HTR-8/SVneo (cell line): ENCODE results near the gene GTSE1.

Experiments
- DNase-seq: peaks from one replicate; pipeline ENCODE4 v3.0.0; 2011; ENCODE audit warnings: low spot score, mixed read lengths; ENCODE audit not compliant: insufficient read length
- FAIRE-seq: peaks from 2 replicates; lab custom pipeline; 2011; peaks lifted over from hg19 to GRCh38; lab: Jason Lieb, UNC

GTSE1 gene

DNA sequence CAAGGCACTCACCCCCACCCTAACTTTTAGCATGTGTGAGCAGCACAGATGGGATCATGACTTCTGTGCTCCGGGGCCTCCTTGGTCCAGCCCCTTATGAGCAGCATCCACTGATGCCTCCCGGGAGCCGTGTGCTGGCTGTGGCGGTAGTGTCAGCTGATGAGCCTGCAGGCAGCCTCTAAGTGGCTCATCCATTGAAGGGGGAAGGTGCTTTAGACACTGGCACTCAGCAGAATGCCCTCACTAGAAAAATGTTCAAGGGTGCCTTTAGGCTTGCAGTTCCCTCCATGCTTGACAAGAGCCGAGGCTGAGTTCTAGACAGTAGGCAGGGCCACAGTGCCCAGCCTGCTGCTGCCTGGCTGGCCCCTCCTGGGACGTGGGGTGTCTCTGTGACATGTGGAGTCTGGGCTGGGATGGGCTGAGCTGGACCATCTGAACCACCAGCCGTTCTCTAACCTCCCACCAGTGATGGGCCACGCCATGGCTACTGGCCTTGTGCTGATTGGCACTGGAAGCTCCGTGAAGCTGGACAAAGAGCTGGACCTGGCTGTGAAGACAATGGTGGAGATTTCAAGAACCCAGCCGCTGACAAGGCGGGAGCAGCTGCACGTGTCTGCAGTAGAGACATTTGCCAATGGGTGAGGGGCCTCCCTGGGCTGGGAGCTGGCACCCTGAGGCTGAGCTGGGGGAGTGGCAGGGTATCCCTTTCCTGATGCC lies 23.1 kb upstream of the GTSE1 start:
- no peak for DNase-seq
- no peak for FAIRE-seq

DNA sequence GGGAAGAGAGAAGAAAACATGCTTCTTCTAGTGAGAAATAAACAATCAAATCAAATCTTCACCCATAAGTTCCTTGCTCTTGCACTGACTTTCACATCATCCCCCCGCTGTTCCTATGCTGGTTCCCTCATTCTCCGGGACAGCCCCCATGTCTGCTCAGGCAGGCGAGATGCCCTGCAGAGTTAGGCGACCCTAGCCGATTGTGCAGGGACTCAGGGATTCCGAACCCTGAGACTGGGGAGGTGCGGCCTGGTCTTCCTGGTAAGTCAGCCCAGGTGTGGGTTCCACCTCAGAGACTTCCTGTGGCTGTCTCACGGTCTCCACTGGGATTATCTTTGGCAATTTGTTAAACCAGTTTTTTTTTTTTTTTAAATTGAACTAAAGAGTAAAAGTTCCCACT lies 22.3 kb upstream of the GTSE1 start:
- FAIRE-seq: no peak
- no peak for DNase-seq

DNA sequence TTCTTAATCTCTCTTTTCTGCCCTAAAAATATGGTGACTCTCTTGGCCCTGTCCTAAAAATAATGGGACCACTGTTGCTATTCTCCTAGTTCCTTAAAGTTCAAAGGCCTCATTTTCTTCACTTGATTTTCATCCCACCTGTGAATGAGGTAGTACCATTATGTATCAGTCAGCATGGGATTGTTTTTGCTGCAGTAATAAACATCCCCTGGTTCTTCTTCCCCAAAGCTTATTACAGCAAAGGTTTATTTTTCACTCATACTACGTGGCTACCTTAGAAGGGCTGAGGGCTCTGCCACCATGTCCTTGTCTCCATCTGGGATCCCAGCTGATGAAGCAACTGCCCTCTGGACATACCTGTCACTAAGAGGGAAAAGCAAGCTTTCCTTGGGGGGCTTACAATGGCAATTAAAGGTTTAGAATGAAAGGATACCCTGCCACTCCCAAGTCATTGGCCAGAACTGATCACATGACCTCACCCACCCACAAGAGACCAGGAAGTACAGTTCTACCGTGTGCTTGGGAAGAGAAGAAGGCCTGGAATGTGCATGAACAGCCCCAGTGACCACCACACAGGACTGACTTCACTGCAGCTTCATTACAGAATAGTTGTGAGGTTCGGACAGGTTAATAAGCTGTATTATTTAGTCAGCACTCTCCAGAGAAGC lies 21.1 kb upstream of the GTSE1 start:
- FAIRE-seq (no peak), DNase-seq (no peak)

DNA sequence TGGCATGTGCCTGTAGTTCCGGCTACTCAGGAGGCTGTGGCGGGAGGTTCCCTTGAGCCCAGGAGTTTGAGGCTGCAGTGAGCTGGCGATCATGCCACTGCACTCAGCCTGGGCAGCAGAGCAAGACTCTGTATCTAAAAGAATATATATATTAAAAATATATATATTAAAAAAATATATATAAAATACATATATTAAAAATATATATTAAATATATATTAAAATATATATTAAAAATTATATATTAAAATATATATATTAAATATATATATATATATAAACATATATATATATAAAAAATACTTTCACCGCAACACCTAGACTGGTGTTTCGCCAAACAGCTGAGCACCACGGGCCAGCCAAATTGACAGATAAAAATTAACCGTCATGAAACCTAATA lies 20.1 kb upstream of the GTSE1 start:
- FAIRE-seq: no peak

DNA sequence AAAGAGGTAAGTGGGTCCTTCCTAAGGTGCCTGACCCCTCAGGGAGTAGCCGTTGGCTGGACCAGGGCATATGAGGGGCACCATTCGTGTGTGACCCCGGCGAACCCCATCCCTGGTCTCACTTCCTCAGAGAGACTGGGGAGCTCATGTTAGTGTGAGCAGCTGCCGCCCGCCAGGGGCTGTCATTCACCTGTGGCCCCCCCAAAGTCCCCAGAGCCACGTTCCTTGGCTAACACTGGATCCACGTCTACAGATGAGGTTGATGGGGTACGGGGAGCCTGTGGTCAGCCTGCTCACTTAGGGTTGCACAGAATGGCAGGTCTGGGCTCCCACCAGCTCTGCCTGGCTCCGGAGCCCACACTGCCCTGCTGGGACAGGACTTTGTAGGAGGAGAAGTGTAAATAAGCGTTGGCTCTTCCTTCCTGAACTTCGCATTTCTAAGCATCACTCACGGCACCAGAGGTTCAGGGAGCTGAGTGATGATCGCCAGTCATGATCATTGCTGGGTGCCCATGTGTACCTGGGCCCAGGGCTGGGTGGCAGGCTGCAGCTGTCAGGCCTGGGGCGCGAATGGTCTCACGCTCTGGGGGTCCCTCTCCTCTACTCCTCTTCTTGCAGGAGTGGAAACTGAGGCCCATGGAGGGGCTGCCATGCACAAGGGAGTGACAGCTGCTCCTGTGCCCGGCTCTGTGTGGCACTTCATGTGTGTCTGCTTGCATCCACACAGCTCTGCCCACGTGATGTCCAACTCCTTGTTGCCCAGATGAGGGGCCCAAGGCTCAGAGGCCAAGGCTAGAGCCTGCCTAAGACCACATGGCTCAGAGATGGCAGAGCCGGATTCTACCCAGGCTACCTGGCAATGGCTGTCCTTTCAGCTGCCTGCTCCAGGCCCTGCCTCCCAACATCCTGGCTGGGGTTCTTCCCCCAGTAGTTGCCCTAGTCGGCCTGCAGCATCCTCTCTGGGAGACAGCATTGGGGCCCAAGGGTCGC lies 17.7 kb upstream of the GTSE1 start:
- FAIRE-seq (no peak), DNase-seq (no peak)

More for the DNA sequence above, 20.1 kb upstream of the GTSE1 start:
- no peak for DNase-seq

DNA sequence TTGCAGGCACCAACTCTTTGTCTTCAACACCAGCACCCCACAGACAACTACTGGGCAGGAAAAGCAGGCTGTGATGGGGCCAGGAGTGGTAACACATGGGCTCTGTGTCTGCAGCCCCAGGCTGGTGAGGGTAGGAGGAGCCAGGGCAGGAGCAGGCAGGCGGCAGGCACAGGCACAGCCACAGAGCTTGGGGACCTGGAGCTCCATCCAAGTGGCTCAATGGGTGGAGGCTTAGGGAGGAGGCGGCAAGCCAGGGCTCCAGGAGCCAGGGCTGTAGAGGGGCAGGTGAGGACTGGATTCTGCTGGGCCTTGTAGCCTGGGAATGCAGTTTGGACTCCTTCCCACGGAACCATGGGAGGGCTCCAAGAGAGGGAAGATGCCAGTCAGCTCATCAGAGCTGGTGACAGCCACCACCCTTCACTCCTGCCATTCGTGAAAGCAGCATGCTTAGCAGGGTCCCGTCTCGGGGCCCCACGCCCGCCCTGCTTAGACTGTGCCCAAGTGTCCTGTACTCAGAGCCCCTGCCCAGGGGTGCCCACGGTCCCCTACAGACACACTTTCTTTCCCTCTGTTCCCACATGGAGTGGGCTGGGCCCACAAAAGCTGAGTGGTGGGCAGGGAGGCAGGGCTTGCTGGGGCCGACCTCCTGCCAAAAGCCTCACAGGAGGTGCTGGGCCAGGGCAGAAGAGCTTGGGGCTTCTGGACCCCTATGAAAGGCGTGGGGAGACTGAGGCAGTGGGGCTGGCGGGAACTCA lies 16.4 kb upstream of the GTSE1 start:
- FAIRE-seq (no peak), DNase-seq (no peak)

DNA sequence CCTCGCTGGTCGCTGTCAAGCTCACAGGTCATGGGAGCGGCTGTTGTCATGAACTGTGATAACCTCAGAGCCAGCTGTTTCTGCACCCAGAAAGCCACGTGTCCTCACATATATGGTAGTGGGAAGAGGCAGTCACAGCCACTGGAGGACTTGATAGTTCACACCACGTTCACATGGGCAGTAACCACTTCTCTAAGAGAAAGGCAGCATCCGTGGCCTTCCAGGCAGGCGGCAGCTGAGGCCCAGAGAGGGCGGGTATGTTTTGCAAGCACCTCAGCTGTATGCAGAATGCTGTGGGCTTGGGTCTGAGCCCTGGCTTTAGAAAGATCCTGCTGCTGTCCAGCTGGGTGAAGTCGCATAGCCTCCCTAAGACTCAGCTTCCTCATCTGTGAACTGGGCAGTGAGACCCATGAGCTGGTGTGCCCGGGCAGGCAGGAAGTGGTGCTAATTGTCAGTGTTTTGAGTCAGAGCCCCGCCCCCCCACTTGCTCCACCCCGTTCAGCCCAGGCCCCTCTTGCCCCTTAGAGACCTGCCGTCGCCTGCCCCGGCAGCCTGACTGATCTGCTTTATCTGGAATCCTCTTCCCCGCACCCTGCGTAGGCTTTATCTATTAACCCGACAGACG lies 15.6 kb upstream of the GTSE1 start:
- DNase-seq (no peak), FAIRE-seq (peak; percentile 42)

DNA sequence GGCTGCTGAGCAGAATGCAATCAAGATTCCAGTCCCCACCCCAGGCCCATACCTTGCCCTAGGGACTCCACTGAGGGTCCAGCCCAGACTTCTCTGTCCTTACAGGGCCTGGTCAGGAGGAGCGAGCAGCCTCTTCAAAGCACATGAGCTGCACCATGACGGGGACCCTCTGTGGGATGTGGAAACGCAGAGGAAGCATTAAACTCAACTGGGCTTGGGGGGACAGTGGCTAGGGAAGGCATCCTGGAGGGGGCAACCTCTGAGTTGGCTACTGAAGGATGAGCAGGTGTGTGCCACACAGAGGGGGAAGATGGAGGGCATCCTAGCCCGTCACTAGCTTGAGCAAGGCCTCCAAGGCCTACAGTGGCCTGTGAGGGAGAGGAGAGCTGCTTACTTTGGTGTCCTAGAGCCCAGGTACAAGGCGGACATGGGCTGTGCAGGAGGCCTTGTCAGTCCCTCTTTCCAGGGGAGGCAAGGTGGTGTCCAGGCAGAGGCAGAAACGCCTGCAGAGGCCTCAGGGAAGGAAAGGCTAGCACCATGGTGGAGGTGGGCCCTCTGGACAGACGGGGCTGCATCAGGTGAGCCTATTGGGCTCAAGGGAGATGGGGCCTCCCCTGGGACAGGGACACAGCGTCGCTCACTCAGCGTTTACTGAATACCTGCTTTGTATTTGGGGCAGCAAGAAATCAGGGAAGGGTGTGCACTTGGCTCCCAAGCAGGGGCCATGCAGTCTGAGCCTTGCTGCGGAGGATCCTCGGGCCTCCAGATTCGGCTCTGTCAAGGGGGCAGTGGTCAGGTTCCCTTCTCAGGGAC lies 14.6 kb upstream of the GTSE1 start:
- FAIRE-seq: no peak
- no peak for DNase-seq

DNA sequence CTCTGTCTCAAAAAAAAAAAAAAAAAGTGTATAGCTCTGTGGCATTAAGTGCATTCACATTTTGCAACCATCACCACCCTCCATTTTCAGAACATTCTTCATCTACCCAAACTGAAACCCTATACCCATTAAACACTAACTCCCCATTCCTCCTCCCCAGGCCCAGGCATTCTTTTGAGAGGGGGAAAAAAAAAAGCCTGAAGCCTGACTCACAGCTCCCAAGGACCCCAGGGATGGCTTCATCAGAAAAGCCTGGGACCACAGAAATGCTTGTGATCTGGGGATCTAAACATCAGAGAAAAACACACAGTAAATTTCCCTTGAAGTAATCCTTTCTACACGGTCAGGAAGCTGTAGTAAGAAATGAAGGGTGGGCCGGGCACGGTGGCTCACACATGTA lies 10.7 kb upstream of the GTSE1 start:
- no peak for DNase-seq
- no peak for FAIRE-seq

DNA sequence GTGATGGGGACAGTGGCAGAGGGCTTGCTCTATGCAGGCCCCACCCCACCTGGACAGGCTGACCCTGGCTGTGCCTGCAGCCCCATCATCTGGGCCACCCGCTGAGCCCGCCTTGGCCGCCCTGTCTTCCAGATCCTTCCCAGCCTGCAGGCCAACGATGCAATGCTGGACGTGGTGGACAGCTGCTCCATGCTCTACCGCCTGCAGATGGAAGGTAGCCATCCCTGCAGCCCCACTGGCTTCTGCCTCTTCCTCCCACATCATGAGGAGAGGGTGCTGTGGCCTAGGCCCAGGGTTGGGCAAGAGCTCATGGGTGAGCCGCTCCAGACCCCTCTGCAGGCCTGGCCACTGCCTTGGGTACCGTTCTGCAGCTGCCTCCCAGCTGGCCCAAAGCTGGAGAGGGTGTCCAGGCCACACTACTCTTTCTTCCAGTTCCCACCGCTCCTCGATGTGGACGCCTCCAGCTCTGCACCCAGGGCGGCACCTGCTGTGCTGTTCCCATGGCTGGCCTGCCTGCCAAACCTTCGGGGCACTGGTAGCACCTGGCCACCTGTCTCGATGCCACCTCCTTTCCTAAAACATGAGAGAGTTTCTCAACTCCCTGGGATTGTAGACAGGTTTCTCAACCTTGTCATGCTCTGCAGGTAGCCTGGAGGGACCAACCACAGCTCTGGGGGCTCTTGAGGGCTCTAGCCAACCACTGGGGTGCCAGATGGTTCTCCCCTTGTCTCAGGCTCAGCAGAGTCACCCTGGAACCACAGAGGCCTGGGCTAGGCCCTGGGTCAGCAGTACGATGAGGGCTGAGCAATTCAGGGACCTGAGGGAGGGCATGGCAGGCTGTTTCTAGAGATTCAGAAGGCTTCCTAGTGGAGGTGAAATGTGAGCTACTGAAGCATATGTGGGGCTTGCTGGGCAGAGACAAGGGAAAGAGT lies 9.5 kb upstream of the GTSE1 start:
- DNase-seq (no peak), FAIRE-seq (no peak)

DNA sequence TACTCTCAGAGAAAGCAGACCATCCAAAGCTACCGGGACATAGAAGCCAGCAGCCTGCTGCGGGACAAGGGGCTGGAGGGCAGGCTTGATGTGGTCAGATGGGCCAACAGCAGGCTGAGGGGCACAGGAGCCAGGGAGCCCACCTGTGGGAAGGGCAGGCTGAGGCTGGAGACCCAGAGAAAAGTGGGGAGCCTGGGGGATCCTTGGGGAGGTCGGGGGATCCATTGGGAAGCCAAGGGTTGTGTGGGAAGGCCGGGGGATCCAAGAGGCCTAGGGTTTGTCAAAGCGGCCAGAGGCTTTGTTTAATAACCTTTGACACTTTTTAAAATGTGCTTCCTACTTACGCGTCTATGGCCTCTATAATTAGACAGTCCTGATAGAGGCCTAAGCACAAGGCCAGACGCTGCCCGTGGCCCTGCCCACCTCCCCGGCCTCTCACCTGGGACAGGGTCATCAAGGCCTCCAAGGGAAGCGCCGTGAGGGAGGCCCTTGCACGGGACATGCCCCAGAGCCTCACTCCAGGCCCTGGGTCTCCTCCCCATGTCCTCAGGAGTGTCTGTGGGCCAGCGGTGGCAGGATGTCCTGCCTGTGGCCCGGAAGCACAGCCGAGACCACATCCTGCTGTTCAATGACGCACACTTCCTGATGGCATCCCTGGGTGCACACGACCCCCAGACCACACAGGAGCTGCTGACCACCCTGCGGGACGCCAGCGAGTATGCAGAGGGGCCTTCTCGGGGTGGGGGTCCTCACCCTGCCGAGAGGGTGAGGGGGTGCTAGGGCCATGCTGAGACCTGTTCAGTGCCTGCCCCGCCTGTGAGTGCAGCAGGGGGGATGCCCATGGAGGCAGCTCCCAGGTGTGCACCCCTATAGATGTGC lies 8.6 kb upstream of the GTSE1 start:
- FAIRE-seq (no peak), DNase-seq (no peak)

DNA sequence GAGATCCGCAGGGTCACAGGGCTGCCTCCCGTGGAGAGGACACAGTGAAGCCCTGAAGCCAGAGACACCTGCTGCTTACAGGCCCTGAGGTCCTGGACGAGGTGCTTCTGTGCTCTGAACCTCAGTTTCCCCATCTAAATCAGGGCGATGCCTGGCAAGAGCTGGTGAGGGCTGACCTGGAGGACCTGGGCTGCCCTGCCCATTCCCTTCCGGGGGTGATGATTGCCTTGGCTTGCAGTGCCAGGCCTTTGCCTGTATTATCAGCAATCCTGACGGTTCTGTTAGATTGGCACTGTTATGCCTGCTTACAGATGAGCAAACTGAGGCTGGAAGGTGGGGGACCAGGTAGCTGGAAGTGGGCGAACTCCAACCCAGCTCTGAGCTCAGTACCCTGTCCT lies 7.8 kb upstream of the GTSE1 start:
- DNase-seq: no peak
- FAIRE-seq: no peak

DNA sequence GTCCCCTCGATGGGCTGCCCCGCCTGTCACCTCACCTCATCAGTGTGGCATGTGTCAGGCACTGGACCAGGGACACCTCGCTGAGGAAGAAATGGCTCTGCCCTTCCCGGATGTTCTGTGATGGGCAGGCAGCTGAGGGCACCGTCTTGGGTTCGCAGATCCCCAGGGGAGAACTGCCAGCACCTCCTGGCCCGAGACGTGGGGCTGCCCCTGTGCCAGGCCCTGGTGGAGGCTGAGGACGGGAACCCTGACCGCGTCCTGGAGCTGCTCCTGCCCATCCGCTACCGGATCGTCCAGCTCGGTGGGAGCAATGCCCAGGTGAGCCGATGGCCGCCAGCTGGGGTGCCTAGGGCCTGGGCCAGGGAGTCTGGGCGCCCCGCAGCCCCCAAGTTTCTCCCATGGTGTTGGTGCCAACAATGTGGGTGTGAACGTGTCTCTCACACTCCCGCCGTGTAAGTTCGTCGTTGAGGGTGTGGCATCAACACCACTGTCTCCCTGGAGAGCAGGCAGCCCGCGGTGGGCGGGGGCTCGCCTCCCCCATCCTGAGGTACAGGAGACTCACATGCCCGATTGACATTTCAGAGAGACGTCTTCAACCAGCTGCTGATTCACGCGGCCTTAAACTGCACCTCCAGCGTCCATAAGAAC lies 7.3 kb upstream of the GTSE1 start:
- no peak for FAIRE-seq
- no peak for DNase-seq

DNA sequence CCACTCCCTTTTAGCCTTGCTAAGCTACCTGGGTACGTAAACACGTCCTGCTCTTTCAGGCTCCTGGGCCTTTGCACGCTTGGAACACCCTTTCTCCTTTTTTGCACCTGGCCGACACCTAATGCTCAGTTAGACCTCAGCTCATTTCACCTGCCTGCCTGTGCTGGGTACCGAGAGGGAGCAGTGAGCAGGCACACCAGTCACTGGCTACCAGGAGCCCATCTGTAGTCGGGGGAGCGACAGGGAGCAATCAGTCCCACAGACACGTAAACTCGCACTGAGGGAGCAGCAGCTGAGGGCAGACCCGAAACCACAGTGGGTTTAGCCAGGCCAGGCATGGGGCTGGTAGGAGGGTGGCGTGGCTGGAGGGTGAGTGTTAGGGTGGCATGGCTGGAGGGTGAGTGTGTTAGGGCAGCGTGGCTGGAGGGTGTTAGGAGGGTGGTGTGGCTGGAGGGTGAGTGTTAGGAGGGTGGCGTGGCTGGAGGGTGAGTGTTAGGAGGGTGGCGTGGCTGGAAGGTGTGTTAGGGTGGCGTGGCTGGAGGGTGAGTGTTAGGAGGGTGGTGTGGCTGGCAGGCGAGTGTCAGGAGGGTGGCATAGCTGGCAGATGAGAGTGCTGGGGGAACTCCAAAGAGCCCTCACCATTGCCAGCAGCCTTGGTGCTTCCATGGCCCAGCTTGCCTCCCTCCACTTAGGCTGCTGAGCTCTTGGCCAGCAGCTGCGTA lies 6.4 kb upstream of the GTSE1 start:
- FAIRE-seq (no peak), DNase-seq (no peak)

DNA sequence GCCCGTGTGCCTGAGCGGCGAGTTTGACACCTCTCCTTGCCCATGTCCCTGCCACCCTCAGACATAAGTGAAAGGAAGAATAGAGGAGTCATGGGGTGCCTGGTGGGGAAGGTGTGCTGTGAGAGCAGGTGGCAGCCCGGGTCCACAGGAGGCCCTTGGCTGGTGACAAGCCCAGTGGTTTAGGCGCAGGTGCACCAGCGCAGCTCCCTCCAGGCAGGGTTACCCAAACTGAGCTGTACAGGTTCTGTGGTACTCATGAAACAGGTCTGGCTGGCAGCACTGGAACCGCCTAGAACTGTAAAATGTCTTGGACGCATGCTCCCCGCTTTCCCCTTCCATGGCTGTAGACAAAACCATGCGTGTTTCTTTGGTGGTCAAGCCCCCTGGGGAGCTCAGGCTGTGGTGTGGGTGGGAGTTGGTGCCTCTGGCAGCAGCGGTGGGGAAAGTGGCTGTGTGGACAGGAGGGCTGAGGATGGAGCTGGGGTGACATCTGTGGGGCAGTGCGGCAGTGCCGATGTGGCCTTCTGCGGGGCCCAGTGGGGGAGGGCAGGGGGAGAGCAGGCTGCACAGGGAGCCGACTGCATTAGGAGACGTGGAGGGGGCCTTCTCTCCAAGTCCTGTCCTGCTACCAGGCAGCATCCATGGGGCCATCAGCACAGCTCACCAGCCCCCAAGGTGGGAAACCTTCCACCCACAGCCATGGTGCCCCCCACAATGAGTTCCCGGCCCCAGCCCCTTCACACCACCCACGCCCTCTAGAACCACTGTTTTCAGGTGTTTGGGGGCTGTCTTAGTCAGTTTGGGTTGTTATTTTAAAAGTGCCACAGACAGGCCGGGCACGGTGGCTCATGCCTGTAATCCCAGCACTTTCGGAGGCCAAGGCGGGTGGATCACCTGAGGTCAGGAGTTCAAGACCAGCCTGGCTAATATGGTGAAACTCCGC lies 5.6 kb upstream of the GTSE1 start:
- no peak for FAIRE-seq

More for the DNA sequence above, 5.6 kb upstream of the GTSE1 start:
- no peak for DNase-seq
